HEK293 (cell line): ENCODE measurements around the gene ZNF81.

Experiments used
- CTCF ChIP-seq: fragments of 450-650 bp; formaldehyde crosslinking; IDR thresholded peaks from 2 replicates; pipeline ENCODE4 v1.5.1; 2016; ENCODE audit warnings: missing biosample characterization, missing genetic modification characterization
- REST ChIP-seq: fragments of 450-650 bp; formaldehyde crosslinking; IDR thresholded peaks from 2 replicates; pipeline ENCODE4 v1.5.1; 2016; ENCODE audit warnings: missing biosample characterization, missing genetic modification characterization
- YY1 ChIP-seq: fragments of 450-650 bp; formaldehyde crosslinking; IDR thresholded peaks from 2 replicates; pipeline ENCODE4 v1.5.1; 2018; ENCODE audit warnings: missing biosample characterization, missing genetic modification characterization
- YY2 ChIP-seq: fragments of 450-650 bp; formaldehyde crosslinking; IDR thresholded peaks from 2 replicates; pipeline ENCODE4 v1.5.1; 2016; ENCODE audit warnings: missing biosample characterization, missing genetic modification characterization
- ZBTB11 ChIP-seq: fragments of 450-650 bp; formaldehyde crosslinking; conservative IDR thresholded peaks from 2 replicates; pipeline ENCODE4 v1.5.1; 2016; ENCODE audit warnings: low read depth, missing biosample characterization, missing genetic modification characterization
- ZNF37A ChIP-seq: fragments of 450-650 bp; IDR thresholded peaks from 2 replicates; pipeline ENCODE4 v1.5.1; 2018; ENCODE audit warnings: missing biosample characterization, missing genetic modification characterization
- ZNF391 ChIP-seq: fragments of 450-650 bp; formaldehyde crosslinking; IDR thresholded peaks from 2 replicates; pipeline ENCODE4 v1.5.1; 2016; ENCODE audit warnings: low read depth, missing biosample characterization, missing genetic modification characterization, borderline replicate concordance
- ZNF510 ChIP-seq: fragments of 450-650 bp; formaldehyde crosslinking; IDR thresholded peaks from 2 replicates; pipeline ENCODE4 v1.5.1; 2018; ENCODE audit warnings: mild to moderate bottlenecking, missing genetic modification characterization, missing biosample characterization; ENCODE audit not compliant: insufficient replicate concordance
- ZNF785 ChIP-seq: fragments of 450-650 bp; formaldehyde crosslinking; IDR thresholded peaks from 2 replicates; pipeline ENCODE4 v1.5.1; 2016; ENCODE audit warnings: missing biosample characterization, missing genetic modification characterization
- TF ChIP-seq, protein P1 (sequence below): sonication (generic); formaldehyde crosslinking; IDR thresholded peaks from 2 replicates; pipeline ENCODE4 v1.8.1; 2022; ENCODE audit warnings: mild to moderate bottlenecking, moderate library complexity, missing genetic modification reagents
- TF ChIP-seq, protein P2 (sequence below): fragments of 450-650 bp; formaldehyde crosslinking; IDR thresholded peaks from 2 replicates; pipeline ENCODE4 v1.5.1; 2016; ENCODE audit warnings: missing biosample characterization, missing genetic modification characterization, borderline replicate concordance

DNA sequence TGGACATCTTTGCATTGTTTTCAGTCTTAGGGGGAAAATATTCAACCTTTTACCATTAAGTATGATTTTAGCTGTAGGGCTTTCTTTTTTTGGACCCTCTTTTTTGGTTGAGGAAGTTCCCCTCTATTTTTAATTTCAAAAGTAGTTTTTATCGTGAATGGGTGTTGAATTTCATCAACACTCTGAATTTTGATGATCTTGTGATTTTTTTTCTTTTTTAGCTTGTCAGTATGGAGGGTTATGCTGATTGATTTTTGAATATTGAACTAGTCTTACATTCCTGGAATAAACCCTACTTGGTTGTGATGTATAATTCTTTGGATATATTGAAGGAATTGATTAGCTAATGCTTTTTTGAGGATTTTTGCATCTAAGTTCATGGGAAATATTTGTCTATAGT lies 1.7 kb downstream of the ZNF81 start:
- no peak for TF ChIP-seq CTCF (tag by site-specific recombination)
- TF ChIP-seq REST (tag by site-specific recombination) = no peak
- TF ChIP-seq YY2 = no peak
- no peak for TF ChIP-seq YY1 (tag by site-specific recombination)
- TF ChIP-seq, protein P1, sequence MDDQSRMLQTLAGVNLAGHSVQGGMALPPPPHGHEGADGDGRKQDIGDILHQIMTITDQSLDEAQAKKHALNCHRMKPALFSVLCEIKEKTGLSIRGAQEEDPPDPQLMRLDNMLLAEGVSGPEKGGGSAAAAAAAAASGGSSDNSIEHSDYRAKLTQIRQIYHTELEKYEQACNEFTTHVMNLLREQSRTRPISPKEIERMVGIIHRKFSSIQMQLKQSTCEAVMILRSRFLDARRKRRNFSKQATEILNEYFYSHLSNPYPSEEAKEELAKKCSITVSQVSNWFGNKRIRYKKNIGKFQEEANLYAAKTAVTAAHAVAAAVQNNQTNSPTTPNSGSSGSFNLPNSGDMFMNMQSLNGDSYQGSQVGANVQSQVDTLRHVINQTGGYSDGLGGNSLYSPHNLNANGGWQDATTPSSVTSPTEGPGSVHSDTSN (CRISPR knock-in tag) = no peak
- TF ChIP-seq, protein P2, sequence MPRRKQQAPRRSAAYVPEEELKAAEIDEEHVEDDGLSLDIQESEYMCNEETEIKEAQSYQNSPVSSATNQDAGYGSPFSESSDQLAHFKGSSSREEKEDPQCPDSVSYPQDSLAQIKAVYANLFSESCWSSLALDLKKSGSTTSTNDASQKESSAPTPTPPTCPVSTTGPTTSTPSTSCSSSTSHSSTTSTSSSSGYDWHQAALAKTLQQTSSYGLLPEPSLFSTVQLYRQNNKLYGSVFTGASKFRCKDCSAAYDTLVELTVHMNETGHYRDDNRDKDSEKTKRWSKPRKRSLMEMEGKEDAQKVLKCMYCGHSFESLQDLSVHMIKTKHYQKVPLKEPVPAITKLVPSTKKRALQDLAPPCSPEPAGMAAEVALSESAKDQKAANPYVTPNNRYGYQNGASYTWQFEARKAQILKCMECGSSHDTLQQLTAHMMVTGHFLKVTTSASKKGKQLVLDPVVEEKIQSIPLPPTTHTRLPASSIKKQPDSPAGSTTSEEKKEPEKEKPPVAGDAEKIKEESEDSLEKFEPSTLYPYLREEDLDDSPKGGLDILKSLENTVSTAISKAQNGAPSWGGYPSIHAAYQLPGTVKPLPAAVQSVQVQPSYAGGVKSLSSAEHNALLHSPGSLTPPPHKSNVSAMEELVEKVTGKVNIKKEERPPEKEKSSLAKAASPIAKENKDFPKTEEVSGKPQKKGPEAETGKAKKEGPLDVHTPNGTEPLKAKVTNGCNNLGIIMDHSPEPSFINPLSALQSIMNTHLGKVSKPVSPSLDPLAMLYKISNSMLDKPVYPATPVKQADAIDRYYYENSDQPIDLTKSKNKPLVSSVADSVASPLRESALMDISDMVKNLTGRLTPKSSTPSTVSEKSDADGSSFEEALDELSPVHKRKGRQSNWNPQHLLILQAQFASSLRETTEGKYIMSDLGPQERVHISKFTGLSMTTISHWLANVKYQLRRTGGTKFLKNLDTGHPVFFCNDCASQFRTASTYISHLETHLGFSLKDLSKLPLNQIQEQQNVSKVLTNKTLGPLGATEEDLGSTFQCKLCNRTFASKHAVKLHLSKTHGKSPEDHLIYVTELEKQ (tag by site-specific recombination) = no peak
- no peak for TF ChIP-seq ZBTB11
- TF ChIP-seq ZNF37A (tag by site-specific recombination) = no peak
- TF ChIP-seq ZNF391 (tag by site-specific recombination) = no peak
- no peak for TF ChIP-seq ZNF785
- TF ChIP-seq ZNF510 (tag by site-specific recombination) = no peak
